NOMO-1 treated with dmso at 0.1 percent for 144 hours (cell line): Measurements from ENCODE around the gene C1orf210.

Experiments
- DNase-seq: peaks from one replicate; lab custom pipeline; 2025; ENCODE audit not compliant: unreplicated experiment; lab: John Stamatoyannopoulos, UW

Gene C1orf210

DNA sequence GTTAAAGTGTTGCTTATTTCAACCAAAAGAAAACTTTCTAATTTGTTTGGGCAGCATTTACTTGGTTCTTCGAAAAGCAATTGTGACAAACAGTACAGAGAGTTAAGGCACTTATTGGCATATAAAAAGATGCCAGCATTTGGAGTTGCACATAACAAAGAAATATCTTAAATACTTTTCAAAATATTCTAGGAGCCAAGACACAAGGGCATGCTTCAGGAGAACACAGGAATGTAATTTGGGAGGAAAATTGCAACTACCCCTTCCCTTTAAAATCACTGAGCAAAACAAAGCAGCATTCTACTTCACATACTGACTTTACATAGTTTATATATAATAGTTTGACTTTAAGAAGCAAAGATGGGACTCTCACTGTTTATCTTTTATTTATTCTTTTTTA lies 10.8 kb upstream of the C1orf210 start:
- no peak for DNase-seq

DNA sequence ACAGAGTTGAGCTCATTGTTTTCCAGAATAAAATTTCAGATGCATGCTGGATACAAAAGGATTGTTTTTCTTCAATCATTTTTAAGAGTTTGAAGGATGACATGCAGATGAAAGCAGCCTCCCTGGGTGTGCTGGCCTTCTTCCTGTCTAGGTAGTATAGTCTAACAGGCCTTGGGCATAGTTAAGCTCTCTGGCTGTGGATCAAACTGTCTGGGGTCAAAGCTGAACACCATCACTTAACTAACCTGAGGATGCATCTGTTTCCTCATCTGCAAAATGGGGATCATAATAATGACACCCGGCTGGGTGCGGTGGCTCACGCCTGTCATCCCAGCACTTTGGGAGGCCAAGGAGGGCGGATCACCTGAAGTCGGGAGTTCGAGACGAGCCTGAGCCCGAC lies 9.4 kb upstream of the C1orf210 start:
- DNase-seq = no peak

DNA sequence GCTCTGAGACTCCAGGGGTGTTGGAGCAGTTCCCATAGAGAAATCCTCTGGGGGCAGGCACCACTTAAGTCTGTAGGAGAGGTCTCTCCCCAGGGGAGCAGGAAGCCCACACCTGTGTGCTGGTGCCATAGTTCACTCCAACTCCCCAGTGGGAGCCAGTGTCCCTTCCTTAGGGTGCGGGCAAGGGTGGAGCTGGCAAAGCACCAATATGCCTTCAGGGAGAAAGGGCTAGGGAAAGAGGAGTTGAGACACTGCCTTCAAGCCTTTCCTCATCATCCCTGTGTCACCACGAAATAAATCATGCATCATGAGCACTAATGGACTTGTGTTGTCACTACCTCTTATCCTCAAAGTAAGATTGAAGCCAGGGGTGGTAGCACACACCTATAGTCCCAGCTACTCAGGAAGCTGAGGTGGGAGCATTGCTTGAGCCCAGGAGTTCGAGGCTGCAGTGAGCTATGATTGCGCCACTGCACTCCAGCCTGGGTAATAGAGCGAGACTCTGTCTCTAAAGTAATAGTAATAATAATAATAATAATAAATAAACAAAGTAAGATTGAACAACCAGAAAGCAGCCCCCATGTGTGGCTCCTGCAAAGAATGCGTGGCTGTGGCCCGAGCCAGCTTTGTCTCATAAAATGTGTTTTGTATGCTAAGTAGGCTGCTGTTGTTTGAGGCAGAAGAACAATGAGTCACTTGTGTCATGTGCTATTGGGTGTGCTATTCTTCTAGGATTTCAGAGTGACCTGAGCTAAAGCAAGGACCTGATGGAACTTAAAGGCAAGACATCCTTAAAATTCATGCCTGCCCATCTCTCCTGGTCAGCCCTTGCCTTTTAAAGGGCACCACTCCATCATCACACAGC lies 8.7 kb upstream of the C1orf210 start:
- no peak for DNase-seq

DNA sequence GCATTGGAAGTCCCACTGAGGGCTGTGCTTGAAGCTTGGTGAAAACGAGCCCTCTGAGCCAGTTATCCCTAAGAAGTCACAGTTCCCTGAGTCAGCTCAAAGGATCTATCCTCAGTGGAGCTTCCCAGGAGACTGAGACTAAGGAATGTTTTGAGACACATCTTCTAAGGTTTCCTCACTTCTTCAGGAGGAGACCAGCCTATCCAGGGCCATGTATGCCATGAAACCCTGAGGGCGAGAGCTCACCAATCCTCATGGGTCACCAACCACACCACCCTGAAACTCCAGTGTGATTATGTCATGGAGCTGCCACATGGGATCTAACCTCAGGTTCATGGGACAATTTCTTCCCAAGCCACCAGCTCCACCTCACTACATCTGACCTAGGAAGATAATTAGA lies 7.8 kb upstream of the C1orf210 start:
- DNase-seq = no peak

DNA sequence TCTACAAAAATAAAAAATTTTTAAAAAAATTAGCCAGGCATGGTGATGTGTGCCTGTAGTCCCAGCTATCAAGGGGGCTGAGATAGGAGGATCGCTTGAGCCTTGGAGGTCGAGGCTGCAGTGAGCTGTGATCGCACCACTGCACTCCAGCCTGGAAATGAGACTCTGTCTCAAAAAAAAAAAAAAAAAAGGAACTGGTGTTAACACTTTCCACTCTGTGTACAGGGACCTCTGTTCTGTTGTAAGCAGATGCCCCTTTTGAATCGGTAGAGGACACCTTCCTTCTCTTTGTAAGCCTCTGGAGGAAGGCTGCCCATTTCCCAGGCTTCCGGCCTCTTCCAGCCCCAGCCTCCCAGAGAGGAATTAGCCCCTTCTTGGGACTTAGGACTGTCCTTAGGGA lies 7.3 kb upstream of the C1orf210 start:
- DNase-seq = no peak

DNA sequence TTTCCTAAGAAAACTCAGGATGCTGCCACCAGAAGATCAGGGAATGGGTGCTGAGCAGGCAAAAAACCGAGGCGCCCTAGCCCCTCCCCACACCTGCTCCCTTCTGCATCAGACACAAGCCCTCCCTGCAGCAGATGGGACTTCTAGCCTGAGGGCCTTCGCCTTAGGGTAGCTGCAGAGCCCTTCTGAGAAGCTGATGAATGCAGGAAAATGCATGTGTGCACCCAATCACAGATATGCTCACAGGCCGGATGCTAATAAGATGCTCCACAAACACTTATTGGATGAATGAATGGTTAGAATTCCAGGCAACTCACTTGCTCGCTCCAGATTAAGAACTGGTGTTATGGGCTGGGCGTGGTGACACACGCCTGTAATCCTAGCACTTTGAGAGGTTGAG lies 6.8 kb upstream of the C1orf210 start:
- no peak for DNase-seq

DNA sequence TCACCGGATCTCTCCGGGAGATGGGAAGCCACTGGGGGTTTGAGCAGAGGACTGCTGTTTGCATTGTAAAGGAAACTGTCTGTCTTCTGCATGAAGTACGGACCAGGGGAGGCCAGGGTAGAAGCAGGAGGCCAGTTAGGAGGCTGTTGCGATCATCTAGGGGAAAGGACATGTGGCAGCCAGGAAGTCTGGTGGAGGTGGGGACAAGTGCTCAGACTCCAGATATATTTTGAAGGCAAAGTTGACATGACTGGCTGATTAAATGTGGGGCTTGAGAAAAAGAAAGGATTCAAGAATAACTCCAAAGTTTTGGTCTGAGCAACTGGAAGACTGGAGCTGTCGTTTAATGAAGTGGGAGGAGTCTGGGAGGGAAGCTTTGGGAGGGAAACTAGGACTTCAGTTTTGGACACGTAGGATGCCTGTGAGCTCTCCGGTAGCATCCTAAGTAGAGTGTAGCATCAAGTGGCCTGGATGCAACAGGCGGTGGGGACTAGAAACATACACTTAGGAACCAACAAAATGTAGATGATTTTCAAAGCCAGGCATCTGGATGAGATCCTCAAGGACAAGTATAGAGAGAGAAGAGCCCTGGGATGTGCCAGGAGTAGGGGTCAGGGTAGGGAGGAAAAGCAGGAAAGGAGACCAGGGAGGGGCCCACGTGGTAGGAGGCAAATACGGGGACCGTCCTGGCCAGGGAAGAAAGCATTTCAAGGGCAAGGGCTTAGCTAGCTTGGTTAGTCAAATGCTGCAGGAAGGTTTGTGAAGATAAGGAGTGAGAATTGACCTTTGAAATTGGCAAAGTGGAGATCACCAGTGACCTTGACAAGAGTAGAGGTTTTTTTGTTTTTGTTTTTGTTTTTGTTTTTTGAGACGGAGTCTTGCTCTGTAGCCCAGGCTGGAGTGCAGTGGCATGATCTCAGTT lies 3.7 kb upstream of the C1orf210 start:
- no peak for DNase-seq

DNA sequence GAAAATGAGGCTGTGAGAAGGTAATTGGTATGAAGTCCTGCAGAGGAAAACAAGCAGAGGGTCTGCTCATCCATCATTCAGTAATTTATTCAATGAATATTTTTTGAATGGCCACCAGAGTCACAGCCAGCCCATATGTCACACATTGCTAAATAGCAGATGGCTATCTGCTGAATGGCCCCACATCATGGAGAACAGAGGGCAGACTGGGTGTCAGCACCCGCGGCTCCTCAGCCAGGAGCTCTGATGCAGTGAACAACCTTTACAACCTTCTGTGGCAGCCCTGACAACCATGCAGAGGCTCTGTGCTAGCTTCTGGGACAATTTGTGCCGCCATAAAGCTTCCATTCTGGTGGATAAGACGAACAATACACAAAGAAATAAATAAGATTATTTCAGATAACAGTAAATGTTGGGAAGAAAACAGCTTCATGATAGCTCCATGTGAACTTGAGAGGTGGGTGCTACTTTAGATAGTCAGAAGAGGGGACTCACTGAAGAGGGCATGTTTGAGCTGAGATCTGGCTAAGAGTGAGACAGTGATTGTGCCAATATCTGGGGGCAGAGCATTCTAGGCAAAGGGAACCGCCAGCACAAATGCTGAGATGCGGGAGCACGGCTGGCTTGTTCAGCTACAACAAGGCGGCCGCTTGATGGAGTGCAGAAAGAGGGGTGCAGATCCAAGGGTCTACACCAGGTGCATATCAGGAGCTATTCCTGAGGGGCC lies 2.8 kb upstream of the C1orf210 start:
- DNase-seq = no peak

DNA sequence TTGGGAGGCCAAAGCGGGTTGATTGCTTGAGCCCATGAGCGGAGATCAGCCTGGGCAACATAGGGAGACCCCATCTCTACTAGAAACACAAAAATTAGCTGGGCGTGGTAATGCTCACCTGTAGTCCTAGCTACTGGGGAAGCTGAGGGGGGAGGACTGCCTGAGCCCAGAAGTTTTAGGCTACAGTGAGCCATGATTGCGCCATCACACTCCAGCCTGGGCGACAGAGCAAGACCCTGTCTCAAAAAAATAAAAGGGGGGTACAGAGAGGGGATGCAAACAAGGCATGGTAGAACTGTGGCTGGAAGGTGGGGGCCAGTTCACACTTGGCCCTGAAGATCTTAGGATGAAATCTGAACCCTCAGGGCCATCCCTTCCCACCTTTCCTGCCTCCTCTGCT lies 1.2 kb upstream of the C1orf210 start:
- DNase-seq = no peak

DNA sequence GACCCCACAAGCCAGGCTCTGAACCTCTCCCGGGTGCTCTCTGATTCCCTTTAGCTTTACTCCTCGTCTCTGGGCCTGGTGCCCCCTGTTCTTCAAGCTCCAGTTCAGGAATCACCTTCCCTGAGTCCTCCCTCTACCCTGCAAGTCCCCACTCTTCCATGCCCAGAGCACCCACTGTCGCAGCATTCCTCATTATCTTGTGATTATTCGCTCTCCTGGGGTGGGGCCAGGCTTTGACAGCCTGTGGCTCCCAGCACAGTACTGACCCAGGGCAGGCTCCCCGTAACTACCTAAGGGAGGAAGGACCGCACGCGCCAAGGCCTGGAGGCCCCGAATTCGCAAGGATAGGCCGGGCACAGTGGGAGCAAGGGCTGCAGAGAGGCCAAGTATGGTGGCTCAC lies 734 bp upstream of the C1orf210 start:
- no peak for DNase-seq

DNA sequence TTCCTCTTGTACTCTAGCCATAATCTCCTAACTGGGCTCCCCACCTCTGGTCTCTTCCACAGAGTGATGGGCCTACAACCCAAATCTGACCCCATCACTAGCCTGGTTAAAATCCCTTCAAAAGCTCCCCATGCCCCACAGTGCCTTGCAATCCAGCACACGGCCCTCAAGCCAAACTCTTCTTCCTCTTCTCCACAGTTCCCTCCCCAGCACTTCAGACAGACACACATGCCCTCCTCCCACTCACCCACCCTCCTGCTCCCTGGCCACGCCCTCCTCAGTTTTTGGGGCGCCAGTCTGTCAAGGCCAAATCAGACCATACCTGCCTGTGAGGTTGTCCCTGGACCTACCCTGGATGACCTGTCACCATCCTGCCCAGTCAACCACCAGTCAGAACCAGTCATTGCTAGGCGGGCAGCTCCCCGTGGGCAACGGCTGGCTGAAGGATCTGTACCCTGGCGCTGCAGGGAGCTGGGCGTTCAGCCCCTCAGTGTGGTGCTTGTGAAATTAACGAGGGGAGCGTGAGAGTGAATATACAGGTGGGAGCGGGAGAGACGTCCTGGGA lies 753 bp downstream of the C1orf210 start:
- no peak for DNase-seq

DNA sequence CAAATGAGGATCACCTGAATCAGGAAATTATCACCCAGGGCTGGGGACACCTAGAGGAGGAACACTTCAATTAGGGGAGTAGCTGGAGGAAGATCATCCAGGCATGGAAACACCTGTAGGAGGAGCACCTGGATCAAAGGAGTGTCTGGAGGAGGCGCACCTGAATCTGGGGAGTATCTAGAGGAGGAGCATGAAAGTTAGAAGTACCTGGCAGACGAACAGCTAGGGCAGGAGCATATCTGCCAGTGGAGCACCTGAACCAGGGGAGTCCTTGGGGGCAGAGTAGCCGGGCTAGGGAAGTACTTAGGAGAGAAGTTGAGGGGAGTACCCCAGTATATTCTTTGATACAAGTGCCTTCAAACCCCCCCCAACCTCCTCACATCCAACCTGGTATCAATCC lies 1.3 kb downstream of the C1orf210 start:
- no peak for DNase-seq

DNA sequence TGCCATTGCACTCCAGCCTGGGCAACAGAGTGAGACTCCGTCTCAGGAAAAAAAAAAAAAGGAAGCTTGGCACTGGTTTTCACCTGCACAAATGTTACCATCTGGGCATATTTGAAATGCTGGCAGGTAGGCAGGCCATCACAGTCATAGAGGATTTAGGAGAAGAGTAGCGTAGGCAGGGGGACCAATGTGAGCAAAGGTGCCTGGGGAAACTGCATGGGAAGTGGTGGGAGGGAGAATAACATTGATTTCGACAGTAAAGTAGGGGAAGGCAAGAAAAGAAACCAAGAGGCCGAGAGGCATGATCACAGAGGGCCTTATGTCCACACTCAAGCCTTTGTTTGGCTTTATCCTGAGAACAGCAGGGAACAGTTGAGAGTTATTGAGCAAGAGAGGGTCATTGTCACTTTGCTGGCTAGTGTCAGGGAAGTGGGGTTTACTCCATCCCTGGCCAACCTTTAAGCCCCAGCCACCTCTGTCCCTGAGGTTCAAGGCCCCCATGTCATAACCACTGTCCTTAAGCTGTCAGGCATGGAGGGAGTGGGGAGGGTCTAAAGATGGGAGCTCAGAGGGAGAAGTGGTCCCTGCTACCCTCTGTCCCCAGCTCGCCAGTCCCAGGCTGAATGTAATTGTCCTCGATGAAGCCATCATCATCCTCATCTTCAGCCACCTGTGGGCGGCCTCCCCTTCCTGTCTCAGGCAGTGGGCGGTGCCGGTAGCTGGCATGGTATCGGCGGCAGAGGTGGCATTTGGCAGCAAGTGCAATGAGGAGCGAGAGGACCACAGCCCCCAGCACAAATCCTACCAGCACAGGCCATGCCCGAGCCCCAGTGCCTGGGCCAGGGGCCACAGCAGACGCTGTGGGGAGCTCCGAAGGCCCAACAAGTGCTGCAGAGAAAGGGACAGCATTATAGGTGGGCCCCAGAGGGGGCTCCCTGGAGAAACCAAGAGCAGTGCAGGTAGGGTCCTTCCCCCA lies 2.9 kb downstream of the C1orf210 start:
- no peak for DNase-seq

DNA sequence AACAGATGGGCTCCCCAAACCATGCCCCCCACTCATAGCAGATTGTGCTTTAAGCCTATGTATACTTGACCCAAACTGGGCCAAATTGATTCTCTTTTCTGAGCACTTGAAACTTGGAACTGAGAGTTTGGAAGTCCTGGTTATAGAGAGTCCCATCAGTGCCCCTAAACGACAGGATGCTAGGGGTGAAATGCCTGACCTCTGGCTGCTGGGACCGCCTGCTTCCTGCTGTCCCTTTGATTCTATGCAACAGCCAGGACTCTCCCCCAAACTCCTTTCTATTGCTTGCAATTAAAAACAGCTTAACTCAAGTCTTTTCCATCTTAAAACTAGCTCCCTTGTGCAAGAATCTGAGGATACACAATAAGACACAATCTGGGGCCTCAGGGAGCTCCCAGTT lies 4.7 kb downstream of the C1orf210 start:
- no peak for DNase-seq

DNA sequence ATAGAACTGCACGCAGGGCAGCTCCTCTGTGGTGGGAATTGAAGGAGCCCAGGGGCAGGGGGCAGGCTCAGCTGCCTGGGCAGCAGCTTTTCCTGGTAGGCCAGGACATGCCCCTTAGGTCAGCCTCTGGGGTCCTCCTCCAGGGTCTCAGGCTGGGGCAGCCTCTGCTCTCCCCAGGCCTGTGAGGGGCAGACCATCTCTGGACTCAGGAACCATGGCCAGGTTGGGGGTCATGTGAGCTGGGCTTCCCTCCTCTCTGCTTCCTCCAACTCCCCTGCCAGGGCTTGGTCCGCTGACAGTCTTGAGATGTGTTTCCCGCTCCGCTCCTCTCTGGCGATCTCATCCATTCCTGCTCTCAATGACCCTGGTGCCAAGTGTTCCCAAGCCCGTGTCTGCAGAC lies 5.7 kb downstream of the C1orf210 start:
- DNase-seq = no peak

DNA sequence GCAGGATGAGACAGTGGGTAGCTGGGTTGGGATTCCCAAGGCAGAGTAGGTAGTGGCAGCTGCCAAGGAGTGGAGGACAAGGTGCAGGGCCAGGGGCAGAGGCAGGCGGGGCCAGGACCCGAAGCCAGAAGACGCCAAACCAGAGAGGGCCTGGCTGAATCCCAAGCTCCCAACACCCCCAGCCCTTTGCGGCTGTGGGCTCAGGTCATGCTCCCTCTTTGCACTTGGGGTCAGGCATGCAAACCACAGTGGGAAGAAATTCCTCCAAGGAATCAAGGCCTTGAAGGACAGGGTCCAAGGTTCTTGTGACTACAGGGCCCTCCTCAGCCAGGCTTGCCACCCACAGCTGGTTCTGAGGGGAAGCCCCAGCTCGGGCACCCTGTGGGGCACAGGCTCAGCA lies 6.2 kb downstream of the C1orf210 start:
- DNase-seq = no peak

DNA sequence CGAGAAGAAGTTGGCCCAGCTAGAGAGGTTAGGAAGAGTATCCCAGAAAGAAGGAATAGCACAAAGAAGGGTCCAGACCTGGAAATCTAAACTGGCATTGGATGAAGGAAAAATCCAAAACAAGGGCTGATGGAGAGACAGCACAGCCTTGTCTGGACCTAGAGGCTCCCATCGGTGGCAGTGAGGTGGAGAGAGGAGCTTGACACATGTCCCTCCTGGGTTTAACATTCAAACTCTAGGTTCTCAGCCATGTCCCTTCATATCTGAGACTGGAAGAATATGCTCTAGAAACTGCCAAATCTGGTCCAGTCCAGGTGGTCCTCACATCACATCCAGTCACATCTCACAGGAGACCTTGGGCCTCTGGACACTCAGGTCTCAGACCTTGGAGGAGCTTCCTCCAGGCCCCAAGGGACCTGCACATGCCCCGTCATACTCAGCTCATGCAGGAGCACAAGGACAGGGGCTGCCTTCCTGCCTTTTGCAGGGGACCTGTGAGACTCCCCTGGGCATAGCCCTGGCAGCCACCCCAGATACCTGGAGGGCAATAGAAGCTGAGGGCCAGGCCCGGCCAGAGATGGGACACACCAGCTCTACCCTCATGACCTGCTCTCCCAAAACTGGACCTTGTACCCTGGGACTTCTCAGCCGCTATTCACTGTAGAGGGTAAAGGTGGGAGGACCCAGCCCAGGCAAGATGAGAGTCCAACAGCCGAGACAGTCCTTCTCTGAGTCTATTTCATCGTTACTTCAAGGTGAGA lies 8.1 kb downstream of the C1orf210 start:
- DNase-seq = no peak

DNA sequence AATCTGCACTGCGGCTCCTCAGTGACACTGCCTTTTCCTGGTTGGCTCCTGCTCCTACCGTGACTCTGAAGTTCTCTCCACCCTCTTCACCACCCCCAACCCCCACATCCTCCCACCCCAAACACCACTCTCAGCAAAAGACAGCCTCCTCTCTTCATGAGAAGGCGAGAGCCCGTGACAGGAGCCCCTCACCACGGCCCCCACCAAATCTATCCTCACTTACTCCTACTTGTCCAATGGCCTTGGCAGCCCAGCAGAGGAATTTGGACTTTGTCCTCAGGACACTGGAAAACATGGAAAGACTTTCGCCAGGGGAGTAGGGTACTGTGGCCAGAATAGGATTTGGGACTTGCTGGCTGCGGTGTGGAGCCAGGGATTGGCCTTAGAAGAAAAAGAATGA lies 8.7 kb downstream of the C1orf210 start:
- DNase-seq = no peak
